AG04450 (cell line): ENCODE results near the gene KCNJ9. TPM values are rescaled to one million over a fixed set of nuclear protein-coding genes. Genes with fewer than 3 reads are reported as not detected.
A peak's percentile ranks its signal among the peaks of the same experiment; 100 is the strongest.

Source experiments
- CTCF ChIA-PET: fragments of 300-600, 350-600 bp; formaldehyde crosslinking; extraction: SDS; loops from one replicate; lab custom pipeline; 2022; ENCODE audit warnings: antibody characterized with exemption, inconsistent platforms; lab: Charles Lee
- POLR2A ChIA-PET: fragments of 350-600 bp; formaldehyde crosslinking; extraction: SDS; loops from one replicate; lab custom pipeline; 2021; ENCODE audit warnings: antibody characterized with exemption, inconsistent platforms; lab: Yijun Ruan, JAX
- DNase-seq: peaks from one replicate; pipeline ENCODE4 v3.0.0-alpha.2; 2011; ENCODE audit warnings: low read depth, low spot score
- H3K27ac ChIP-seq: one replicate; pipeline ENCODE4 v1.5.1; 2012; ENCODE audit warnings: low read depth, low read length, control low read depth
- H3K27me3 ChIP-seq: one replicate; pipeline ENCODE4 v1.6.0; 2012; ENCODE audit warnings: low read length; ENCODE audit not compliant: control insufficient read depth, insufficient read depth
- H3K4me3 ChIP-seq: 2 replicates; pipeline ENCODE4 v1.5.1; 2011; ENCODE audit warnings: mild to moderate bottlenecking, low read depth, low read length, control low read depth
- H3K9me3 ChIP-seq: 2 replicates; pipeline ENCODE4 v1.5.1; 2012; ENCODE audit warnings: low read length; ENCODE audit not compliant: control insufficient read depth, insufficient read depth
- polyA plus RNA-seq: library from polyadenylated mRNA; depleted of rRNA; stranded (reverse); fragments of >200 nt; gene quantifications from 2 replicates; pipeline ENCODE4 v1.2.3, GENCODE V29; 2011
- TF ChIP-seq, protein P1 (sequence below): IDR thresholded peaks from 2 replicates; pipeline ENCODE4 v1.5.1; 2011; ENCODE audit warnings: low read depth, low read length, control low read depth, inconsistent platforms

KCNJ9 gene
- polyA plus RNA-seq, 1 experiment: not detected

DNA sequence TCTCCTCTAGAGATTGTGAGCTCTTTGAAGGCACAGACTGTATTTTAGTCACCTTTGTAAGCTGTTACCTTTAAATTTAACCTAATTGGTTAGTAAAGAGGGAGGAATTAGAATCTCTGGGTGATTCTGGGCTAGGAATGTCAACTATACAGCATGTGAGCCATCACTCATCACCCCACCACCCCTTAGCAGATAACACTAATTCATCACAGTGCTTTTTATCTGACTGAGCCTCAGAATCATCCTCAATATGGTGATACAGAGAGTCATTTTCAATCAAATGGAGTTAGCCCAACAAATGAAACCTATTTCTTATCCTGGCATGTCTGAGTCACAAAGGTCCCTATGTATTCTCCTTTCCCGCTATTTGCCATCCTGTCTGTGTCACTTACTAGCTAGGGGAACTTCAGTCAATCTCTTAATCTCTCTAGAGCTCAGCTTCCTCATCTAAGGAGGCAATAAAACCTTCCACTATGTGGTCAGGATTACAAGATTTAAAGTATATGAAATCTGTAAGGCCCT lies 24.6 kb upstream of the KCNJ9 start:
- TF ChIP-seq, protein P1, sequence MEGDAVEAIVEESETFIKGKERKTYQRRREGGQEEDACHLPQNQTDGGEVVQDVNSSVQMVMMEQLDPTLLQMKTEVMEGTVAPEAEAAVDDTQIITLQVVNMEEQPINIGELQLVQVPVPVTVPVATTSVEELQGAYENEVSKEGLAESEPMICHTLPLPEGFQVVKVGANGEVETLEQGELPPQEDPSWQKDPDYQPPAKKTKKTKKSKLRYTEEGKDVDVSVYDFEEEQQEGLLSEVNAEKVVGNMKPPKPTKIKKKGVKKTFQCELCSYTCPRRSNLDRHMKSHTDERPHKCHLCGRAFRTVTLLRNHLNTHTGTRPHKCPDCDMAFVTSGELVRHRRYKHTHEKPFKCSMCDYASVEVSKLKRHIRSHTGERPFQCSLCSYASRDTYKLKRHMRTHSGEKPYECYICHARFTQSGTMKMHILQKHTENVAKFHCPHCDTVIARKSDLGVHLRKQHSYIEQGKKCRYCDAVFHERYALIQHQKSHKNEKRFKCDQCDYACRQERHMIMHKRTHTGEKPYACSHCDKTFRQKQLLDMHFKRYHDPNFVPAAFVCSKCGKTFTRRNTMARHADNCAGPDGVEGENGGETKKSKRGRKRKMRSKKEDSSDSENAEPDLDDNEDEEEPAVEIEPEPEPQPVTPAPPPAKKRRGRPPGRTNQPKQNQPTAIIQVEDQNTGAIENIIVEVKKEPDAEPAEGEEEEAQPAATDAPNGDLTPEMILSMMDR: no peak
- Histone ChIP-seq H3K4me3 (no peak overlapping the region), H3K27me3 (peaks cover 52% of the 10 kb centered on the region), H3K27ac (no peak overlapping the region), H3K9me3 (no peaks in the 10 kb centered on the region)
- ChIA-PET CTCF (interaction anchor here (1.0 to 5.5 kb wide), 2 partner anchors 11 to 22 kb away, joined by 4 to 24 read pairs; no protein-coding TSS in a partner anchor), POLR2A (no interaction called here)
- no peak for DNase-seq

DNA sequence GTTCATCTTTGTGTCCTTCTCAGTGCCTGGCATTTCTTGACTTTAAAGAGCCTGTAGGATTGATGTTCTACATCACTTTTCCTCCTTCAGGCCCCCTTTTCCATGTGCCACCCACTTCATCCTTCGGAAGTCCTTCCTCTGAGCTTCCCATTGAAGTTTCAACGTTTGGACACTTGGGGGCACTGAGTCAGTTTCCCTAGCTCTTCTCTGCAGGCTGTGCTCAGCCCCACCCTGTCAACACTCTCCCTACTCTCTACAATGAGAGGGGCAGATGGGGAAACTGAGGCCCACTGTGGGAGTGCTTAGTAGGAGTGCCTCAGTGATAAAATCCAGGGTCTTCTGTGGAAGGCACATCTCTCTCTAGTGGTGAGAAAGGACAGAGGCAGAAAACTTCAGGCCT lies 23.3 kb upstream of the KCNJ9 start:
- peaks cover 50% of the 10 kb centered on the region for H3K27me3 ChIP-seq
- no peaks in the 10 kb centered on the region for H3K9me3 ChIP-seq
- CTCF ChIA-PET: interaction anchor here (0.7 to 5.5 kb wide), 6 partner anchors 9 to 318 kb away, joined by 3 to 24 read pairs (median 5); partner anchors contain the start of gene KCNJ10
- POLR2A ChIA-PET: no interaction called here
- TF ChIP-seq, protein P1: 0 out of 2 replicates have a peak, but pooled peaks have one; percentile 7
- H3K27ac ChIP-seq: no peak overlapping the region
- no peak overlapping the region for H3K4me3 ChIP-seq
- DNase-seq: no peak

DNA sequence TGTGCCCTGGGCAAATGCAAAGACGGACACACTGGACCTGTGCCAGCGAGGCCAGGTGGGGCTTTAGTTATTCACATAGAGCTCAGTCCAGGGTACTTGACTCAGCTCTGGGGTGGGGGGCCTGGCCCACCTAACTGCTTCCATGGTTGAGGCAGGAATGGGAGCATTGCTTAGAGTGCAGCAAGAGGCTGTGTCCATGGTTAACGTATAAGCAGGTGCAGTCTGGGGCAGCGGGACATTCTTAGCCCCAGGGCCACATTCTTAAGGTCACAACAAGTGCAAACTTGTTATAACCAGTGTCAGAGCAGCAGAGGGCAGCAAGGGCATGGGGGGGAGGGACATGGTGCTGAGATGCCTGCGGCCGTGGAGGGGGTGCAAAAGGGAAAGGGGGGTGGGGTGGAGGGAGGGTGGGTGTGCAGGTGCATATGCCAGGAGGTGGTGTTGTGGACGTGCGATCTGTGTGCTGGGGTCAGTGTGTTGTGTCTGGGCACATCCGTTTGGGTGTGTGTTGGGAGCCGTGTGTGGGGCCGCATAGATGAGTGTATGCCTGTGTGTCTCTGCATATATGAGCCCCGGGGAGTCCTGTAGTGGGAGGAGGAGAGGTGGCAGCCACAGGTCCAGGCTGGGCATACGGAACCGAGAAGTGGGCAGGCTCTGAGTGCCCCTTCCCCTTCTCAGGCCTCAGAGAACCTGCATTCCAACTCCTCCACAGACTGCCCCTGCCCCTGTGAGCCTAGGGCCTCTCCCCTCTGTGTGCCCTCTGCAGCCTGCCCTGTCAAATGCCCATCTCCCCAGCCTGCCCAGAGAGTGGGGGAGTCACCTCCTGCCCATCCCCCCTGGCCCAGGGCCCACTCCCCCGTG lies 19.7 kb upstream of the KCNJ9 start:
- TF ChIP-seq, protein P1: no peak
- Histone ChIP-seq H3K9me3 (no peaks in the 10 kb centered on the region), H3K27ac (no peak overlapping the region), H3K27me3 (peaks cover 50% of the 10 kb centered on the region), H3K4me3 (no peak overlapping the region)
- ChIA-PET POLR2A (no interaction called here), CTCF (interaction anchor here (1.6 to 5.5 kb wide), 2 partner anchors 16 to 17 kb away, joined by 7 to 24 read pairs; no protein-coding TSS in a partner anchor)
- no peak for DNase-seq

DNA sequence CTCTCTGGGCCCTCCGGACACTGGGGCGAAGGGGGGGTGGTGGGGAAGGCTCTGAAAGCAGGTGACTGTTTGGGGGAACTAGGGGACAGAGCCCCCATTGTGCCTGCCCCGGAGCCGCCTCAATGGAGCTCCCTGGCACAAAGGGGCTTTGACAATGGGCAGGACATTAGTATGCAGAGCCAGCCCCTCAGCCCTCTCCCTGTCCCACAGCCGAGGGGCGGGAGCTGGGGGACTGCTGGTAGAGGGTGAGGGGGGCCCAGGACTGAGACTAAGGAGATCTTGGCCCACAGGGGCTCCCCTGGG lies 19.2 kb upstream of the KCNJ9 start:
- Histone ChIP-seq H3K27ac (no peak overlapping the region), H3K4me3 (no peak overlapping the region), H3K27me3 (peaks cover 54% of the 10 kb centered on the region), H3K9me3 (no peaks in the 10 kb centered on the region)
- ChIA-PET POLR2A (no interaction called here), CTCF (interaction anchor here (1.6 to 2.2 kb wide), 2 partner anchors 16 to 23 kb away, joined by 7 to 13 read pairs; no protein-coding TSS in a partner anchor)
- TF ChIP-seq, protein P1: no peak
- no peak for DNase-seq

DNA sequence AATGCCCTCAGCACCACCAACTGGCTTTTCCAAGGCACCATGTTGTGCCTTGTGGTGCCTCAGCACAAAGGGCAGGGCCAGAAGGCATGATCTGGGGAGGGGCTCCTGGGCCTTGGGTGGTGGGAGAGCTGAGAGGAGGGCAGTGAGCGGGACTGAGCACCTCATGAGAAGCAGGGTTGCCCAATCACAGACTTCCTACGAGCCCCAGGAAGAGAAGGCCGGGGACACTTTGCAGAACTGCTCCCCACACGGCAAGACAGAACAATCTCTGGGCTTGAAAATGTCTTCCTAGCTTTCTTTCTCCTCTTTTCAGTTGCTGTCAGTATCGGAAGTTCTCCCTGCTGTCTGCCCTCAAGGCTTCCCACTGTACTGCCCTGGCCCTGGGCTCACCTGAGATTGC lies 18.2 kb upstream of the KCNJ9 start:
- CTCF ChIA-PET: interaction anchor here (1.1 to 2.2 kb wide), 3 partner anchors 17 to 56 kb away, joined by 3 to 13 read pairs (median 7); no protein-coding TSS in a partner anchor
- Histone ChIP-seq H3K9me3 (no peaks in the 10 kb centered on the region), H3K27ac (no peak overlapping the region), H3K4me3 (no peak overlapping the region), H3K27me3 (peaks cover 55% of the 10 kb centered on the region)
- POLR2A ChIA-PET: no interaction called here
- DNase-seq: no peak
- TF ChIP-seq, protein P1: no peak
